GM20000 (cell line): Measurements from ENCODE around the gene PPP1R9A.

Experiments used
- DNase-seq: peaks from one replicate; pipeline ENCODE4 v3.0.0; 2012; ENCODE audit warnings: low spot score
- TF ChIP-seq, protein P1 (sequence below): IDR thresholded peaks from 2 replicates; pipeline ENCODE4 v1.5.1; 2012; ENCODE audit warnings: mild to moderate bottlenecking, control low read depth; ENCODE audit errors: extremely low read depth, missing control alignments

PPP1R9A gene

DNA sequence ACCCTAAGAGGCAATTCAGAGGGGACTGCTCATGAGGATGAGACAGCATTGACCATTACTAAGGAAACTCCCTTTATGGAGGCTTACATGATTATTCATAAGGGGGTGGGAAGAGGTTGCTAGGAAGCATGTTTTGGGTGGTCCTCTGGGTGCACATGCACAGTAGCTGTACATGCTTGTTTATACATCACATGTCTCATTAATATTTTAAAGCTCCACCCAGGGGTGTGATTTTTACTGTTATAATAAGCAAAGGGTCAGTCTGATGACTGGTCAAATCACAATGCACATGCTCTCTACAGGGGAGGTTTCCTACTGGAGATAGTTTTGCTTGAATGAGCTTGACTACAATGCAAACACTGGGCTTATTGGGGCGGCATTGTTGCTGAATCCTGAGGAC, 23.8 kb upstream of the PPP1R9A start:
- no peak for DNase-seq
- TF ChIP-seq, protein P1, sequence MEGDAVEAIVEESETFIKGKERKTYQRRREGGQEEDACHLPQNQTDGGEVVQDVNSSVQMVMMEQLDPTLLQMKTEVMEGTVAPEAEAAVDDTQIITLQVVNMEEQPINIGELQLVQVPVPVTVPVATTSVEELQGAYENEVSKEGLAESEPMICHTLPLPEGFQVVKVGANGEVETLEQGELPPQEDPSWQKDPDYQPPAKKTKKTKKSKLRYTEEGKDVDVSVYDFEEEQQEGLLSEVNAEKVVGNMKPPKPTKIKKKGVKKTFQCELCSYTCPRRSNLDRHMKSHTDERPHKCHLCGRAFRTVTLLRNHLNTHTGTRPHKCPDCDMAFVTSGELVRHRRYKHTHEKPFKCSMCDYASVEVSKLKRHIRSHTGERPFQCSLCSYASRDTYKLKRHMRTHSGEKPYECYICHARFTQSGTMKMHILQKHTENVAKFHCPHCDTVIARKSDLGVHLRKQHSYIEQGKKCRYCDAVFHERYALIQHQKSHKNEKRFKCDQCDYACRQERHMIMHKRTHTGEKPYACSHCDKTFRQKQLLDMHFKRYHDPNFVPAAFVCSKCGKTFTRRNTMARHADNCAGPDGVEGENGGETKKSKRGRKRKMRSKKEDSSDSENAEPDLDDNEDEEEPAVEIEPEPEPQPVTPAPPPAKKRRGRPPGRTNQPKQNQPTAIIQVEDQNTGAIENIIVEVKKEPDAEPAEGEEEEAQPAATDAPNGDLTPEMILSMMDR = no peak

DNA sequence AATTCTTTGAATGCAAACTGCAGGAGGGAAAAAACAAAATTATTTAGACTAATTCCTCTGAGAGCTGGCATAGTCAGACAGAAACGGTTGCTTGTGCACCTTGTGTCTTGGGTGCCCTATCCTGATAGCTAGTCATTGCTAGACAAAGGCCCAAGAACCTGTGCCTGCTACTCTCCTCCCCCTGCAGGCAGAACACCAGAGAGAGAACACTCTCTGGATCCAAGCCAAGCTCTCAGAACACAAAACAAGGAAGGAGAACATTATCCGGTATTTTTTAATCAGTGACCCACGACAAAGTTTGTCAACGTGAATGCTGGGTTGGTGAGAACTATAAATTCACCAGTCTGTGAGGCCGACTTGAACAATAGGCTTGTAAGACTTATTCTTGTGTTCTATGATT, 18.8 kb upstream of the PPP1R9A start:
- TF ChIP-seq, protein P1 = no peak
- DNase-seq = no peak

DNA sequence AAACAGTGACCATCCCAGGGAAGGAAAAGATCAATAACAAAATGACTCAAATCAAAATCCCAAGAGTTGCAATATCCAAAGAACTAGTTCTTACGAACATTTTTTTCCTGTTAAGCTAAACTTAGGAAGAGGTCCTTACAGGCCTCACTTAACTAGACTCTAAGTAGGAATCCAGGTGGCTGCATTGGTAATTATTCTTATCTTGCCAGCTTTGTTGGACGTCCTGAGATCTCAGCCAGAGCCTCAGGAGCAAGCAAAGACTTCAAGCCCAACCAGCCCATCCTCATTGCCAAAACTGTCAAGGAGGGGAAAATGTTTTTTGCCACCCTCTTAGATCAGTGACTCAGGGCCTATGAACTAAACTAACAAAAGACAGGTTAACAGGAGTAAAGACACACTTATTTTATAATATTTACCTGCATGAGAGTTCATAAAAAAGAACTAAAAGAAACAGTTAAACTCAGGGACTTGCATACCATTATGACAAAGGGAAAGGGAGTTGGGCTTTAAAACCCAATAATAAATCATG, 18.3 kb upstream of the PPP1R9A start:
- TF ChIP-seq, protein P1 = no peak
- DNase-seq = no peak

DNA sequence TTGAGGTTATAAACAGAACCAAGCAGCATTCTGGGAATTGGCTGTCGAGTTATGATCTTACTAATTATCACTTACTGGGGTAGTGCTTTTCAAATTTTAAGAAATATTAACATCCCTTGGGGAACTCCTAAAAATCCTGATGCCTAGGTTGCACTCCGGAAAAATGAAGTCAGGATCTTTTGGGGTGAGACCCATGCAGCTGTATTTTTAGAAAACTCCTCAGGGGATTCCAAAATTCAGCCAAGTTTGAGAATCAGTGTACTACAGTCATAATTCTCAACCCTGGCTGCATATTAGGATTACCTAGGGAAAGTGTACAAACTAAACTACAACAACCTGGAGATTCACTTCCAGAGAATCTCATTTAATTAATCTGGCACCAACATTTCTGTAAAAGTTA, 17.2 kb upstream of the PPP1R9A start:
- no peak for DNase-seq
- TF ChIP-seq, protein P1 = no peak

DNA sequence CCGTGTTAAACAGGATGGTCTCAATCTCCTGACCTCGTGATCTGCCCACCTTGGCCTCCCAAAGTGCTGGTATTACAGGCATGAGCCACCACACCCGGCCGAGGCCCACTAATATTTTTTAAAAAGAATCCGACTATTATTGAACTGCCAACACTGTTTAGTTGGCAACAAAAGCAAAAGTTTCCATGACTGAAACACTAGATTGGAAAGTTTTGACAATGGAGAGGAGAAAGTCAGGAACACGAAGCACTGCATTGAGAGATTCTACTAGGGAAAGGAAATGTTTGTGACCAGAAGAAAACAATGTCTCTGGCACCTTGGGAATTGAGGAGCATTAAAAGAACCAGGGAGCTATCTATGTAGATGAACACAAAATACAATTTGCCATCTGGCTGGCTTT, 13.7 kb upstream of the PPP1R9A start:
- TF ChIP-seq, protein P1 = no peak
- DNase-seq = no peak

DNA sequence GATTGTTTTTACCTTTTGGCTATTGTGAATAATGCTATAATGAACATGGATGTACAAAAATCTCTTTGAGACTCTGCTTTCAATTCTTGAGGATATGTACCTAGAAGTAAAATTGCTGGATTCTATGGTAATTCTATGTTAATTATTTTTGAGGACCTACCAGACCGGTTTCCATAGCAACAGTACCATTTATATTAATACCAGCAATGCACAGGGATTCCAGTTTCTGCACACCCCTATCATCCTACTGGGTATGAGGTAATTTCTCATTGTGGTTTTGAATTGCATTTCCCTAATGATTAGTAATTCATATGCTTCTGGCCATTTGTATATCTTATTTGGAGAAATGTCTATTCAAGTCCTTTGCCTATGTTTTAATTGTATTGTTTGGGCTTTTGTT, 9.9 kb upstream of the PPP1R9A start:
- no peak for DNase-seq
- TF ChIP-seq, protein P1 = no peak

DNA sequence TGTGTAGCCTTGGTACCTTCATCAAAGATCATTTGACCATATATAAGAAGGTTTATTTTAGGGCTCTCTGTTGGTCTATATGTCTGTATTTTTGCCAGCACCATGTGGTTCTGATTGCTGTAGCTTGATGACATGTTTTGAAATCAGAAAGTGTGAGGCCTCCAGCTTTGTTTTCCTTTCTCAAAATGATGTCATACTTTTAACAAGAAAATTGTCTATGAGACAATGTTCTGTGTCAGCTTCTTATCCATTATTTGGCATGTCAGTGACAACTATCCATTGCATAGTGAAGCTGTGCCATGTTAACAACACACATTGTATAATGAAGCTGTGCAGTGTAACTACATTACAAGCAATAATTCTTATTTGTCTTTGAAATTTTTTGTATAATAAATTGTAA, 9.1 kb upstream of the PPP1R9A start:
- DNase-seq = no peak
- TF ChIP-seq, protein P1 = no peak

DNA sequence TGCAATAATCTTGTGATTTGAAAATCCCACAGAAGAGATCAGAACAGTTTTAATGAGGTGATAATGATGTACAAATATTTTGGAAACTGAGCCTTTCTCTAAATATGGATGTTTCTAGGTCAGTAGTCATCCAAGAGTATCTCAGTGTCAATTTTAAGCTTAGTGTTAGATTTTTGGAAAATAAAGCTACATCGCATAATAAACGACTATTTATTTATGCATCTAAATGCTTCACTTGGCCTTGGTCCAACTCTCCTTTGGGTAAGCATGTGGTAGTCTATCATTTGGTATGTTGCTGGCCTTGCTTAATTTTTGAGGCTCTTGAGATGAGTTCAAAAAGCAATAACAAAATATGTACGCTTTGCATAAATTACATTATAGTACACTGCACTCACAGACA, 5.4 kb upstream of the PPP1R9A start:
- TF ChIP-seq, protein P1 = no peak
- DNase-seq = no peak
